22Rv1 (cell line): ENCODE results near the gene ASCL5.

Experiments used
- CTCF ChIP-seq: fragments of 450-650 bp; IDR thresholded peaks from 2 replicates; pipeline ENCODE4 v1.5.1; 2017; ENCODE audit warnings: mild to moderate bottlenecking
- ZFX ChIP-seq: fragments of 450-650 bp; IDR thresholded peaks from 2 replicates; pipeline ENCODE4 v1.6.1; 2017; ENCODE audit warnings: antibody characterized with exemption, borderline replicate concordance

- no peak for TF ChIP-seq CTCF
- TF ChIP-seq ZFX = no peak
Measured at GRCh38 chr1:201111156-201111555, 15.8 kb downstream of the ASCL5 start.
